K562 (cell line): Measurements from ENCODE around the gene FNDC1. TPM values are rescaled to one million over a fixed set of nuclear protein-coding genes. Genes with fewer than 3 reads are reported as not detected.

Experiments
- ATAC-seq: fragments of 200-7000 bp; cut with Tn5 transposase; 3 replicates; pipeline ENCODE4 v1.9.1; 2020; ENCODE audit warnings: moderate library complexity
- BruUV-seq: library from RNA; stranded (reverse); fragments of 400-500 nt; replicated peaks from 2 replicates; lab custom pipeline; 2021; lab: Mats Ljungman, UMichigan
- CTCF ChIA-PET: fragments of 300-600 bp; formaldehyde crosslinking; extraction: SDS; loops from one replicate; lab custom pipeline; 2021; ENCODE audit warnings: low intra/inter-chr PET ratio; lab: Yijun Ruan, JAX
- POLR2A ChIA-PET: fragments of 300-600, 350-650 bp; sonication (Branson Sonifier 250); formaldehyde crosslinking; extraction: SDS; loops from one replicate; lab custom pipeline; 2021; ENCODE audit warnings: antibody characterized with exemption, inconsistent platforms; lab: Yijun Ruan, JAX
- DNase-seq, 4 experiments: peaks; one replicate each; pipeline versions ENCODE4 v3.0.0 to v3.0.0-alpha.2; 2011 to 2018; ENCODE audit warnings: low spot score in 3 of 4, mixed read lengths in 3 of 4; ENCODE audit errors: extremely low read depth in 1 of 4
- FAIRE-seq: peaks from 2 replicates; lab custom pipeline; 2011; peaks lifted over from hg19 to GRCh38; lab: Jason Lieb, UNC
- H2AFZ ChIP-seq: 2 replicates; pipeline ENCODE4 v1.6.0; 2011; ENCODE audit warnings: low read depth, low read length, control low read depth, inconsistent platforms
- H3K27ac ChIP-seq: fragments of 200-600 bp; 3 replicates; pipeline ENCODE4 v1.8.0; 2011; ENCODE audit warnings: low read depth, mild to moderate bottlenecking, control low read depth, inconsistent platforms, low read length, moderate library complexity, mixed read lengths; ENCODE audit errors: extremely low read depth
- H3K27me3 ChIP-seq, 2 experiments: fragments of 300-600 bp in 1 of 2; 2 replicates in 1 of 2; 3 replicates in 1 of 2; pipeline versions ENCODE4 v1.6.0 to v1.8.0; 2011; ENCODE audit warnings: inconsistent platforms in 2 of 2, low read length in 2 of 2, mild to moderate bottlenecking in 1 of 2, mixed read lengths in 1 of 2, moderate library complexity in 1 of 2; ENCODE audit not compliant: control insufficient read depth in 2 of 2, insufficient read depth in 2 of 2
- H3K36me3 ChIP-seq: fragments of 300-600 bp; 3 replicates; pipeline ENCODE4 v1.8.0; 2011; ENCODE audit warnings: mild to moderate bottlenecking, low read length, inconsistent platforms; ENCODE audit not compliant: control insufficient read depth, insufficient read depth
- H3K4me1 ChIP-seq, 2 experiments: fragments of 200-600 bp in 1 of 2; replicated peaks in 1 of 2; 2 replicates in 1 of 2; 3 replicates in 1 of 2; pipeline versions ENCODE4 v1.5.1 to v1.8.0; 2011; ENCODE audit warnings: inconsistent platforms in 2 of 2, low read length in 2 of 2, mild to moderate bottlenecking in 1 of 2, mixed read lengths in 1 of 2, moderate library complexity in 1 of 2; ENCODE audit not compliant: control insufficient read depth in 2 of 2, insufficient read depth in 2 of 2
- H3K4me2 ChIP-seq: 2 replicates; pipeline ENCODE4 v1.6.1; 2011; ENCODE audit warnings: low read length, control low read depth, inconsistent platforms, mixed read lengths; ENCODE audit not compliant: insufficient read depth
- H3K4me3 ChIP-seq: fragments of 200-600 bp; sonication (generic), shearing (Covaris generic); 2 replicates; pipeline ENCODE4 v1.5.1; 2016; ENCODE audit warnings: control low read depth, inconsistent platforms
- H3K79me2 ChIP-seq: fragments of 200-600 bp; 3 replicates; pipeline ENCODE4 v1.8.0; 2011; ENCODE audit warnings: low read length, inconsistent platforms; ENCODE audit not compliant: control insufficient read depth, insufficient read depth
- H3K9ac ChIP-seq, 2 experiments: 2 replicates each; pipeline versions ENCODE4 v1.6.0 to v1.6.1; 2011; ENCODE audit warnings: low read depth in 2 of 2, low read length in 2 of 2, control low read depth in 1 of 2, inconsistent platforms in 1 of 2, mild to moderate bottlenecking in 1 of 2, mixed read lengths in 1 of 2; ENCODE audit not compliant: insufficient read depth in 1 of 2
- H3K9me1 ChIP-seq: one replicate; pipeline ENCODE4 v1.6.0; 2011; ENCODE audit warnings: inconsistent platforms, mild to moderate bottlenecking, low read length, moderate library complexity; ENCODE audit not compliant: control insufficient read depth, insufficient read depth
- H3K9me3 ChIP-seq: replicated peaks from 2 replicates; pipeline ENCODE4 v1.5.1; 2011; ENCODE audit warnings: low read depth, low read length, inconsistent platforms; ENCODE audit not compliant: control insufficient read depth, insufficient read depth
- H4K20me1 ChIP-seq: replicated peaks from 2 replicates; pipeline ENCODE4 v1.6.1; 2011; ENCODE audit warnings: low read length, inconsistent platforms, mixed read lengths; ENCODE audit not compliant: control insufficient read depth, insufficient read depth
- ARNT ChIP-seq, 2 experiments: fragments of 450-650 bp; IDR thresholded peaks; 2 replicates each; pipeline ENCODE4 v1.6.1; 2016; ENCODE audit warnings: mild to moderate bottlenecking in 1 of 2
- FOXA3 ChIP-seq, 2 experiments: fragments of 450-650 bp in 1 of 2; sonication (generic) in 1 of 2; formaldehyde crosslinking; IDR thresholded peaks in 1 of 2; conservative IDR thresholded peaks in 1 of 2; 2 replicates each; pipeline versions ENCODE4 v1.4.0 to v1.8.0; 2020 to 2022; ENCODE audit warnings: mild to moderate bottlenecking in 2 of 2, missing genetic modification reagents in 1 of 2
- FOXK1 ChIP-seq: sonication (generic); formaldehyde crosslinking; IDR thresholded peaks from 2 replicates; pipeline ENCODE4 v1.8.0; 2022; ENCODE audit warnings: missing genetic modification reagents, mild to moderate bottlenecking, borderline replicate concordance
- FOXM1 ChIP-seq, 2 experiments: fragments of 450-650 bp in 1 of 2; sonication (generic) in 1 of 2; formaldehyde crosslinking in 1 of 2; IDR thresholded peaks; 2 replicates each; pipeline versions ENCODE4 v1.6.1 to v1.9.0; 2017 to 2022; ENCODE audit warnings: low read depth in 2 of 2, mild to moderate bottlenecking in 2 of 2, missing genetic modification reagents in 1 of 2, moderate library complexity in 1 of 2
- IRF2 ChIP-seq: sonication (generic); formaldehyde crosslinking; IDR thresholded peaks from 2 replicates; pipeline ENCODE4 v1.8.1; 2022; ENCODE audit warnings: mild to moderate bottlenecking, missing genetic modification reagents
- KLF16 ChIP-seq: IDR thresholded peaks from 2 replicates; pipeline ENCODE4 v1.6.1; 2016; ENCODE audit warnings: antibody characterized with exemption
- MYC ChIP-seq, 2 experiments: fragments of 250-450 bp in 1 of 2; sonication (Bioruptor Pico) in 1 of 2; IDR thresholded peaks; 2 replicates each; pipeline versions ENCODE4 v1.5.1 to v1.6.1; 2012 to 2021; ENCODE audit warnings: low read depth in 2 of 2, borderline replicate concordance in 1 of 2, improper control_type of control experiment in 1 of 2, low read length in 1 of 2, mild to moderate bottlenecking in 1 of 2, moderate library complexity in 1 of 2
- NR1H2 ChIP-seq: sonication (generic); formaldehyde crosslinking; IDR thresholded peaks from 2 replicates; pipeline ENCODE4 v1.4.0; 2020; ENCODE audit warnings: mild to moderate bottlenecking, missing genetic modification reagents
- PURB ChIP-seq: sonication (generic); formaldehyde crosslinking; IDR thresholded peaks from 2 replicates; pipeline ENCODE4 v1.9.0; 2021; ENCODE audit warnings: low read depth, mild to moderate bottlenecking, missing genetic modification reagents
- RAD21 ChIP-seq, 2 experiments: fragments of 250-450 bp in 1 of 2; fragments of 450-650 bp in 1 of 2; sonication (Bioruptor Pico) in 1 of 2; formaldehyde crosslinking in 1 of 2; IDR thresholded peaks in 1 of 2; conservative IDR thresholded peaks in 1 of 2; 2 replicates each; pipeline versions ENCODE4 v1.4.0 to v1.8.0; 2020 to 2022; ENCODE audit warnings: mild to moderate bottlenecking in 2 of 2, moderate library complexity in 1 of 2
- RB1 ChIP-seq: fragments of 450-650 bp; IDR thresholded peaks from 2 replicates; pipeline ENCODE4 v1.6.1; 2017; ENCODE audit warnings: low read depth, mild to moderate bottlenecking
- SMC3 ChIP-seq: conservative IDR thresholded peaks from 2 replicates; pipeline ENCODE4 v1.6.1; 2011; ENCODE audit warnings: low read depth, low read length, improper control_type of control experiment; ENCODE audit not compliant: insufficient read depth
- XRCC3 ChIP-seq: fragments of 450-650 bp; IDR thresholded peaks from 2 replicates; pipeline ENCODE4 v1.6.1; 2017; ENCODE audit warnings: mild to moderate bottlenecking, moderate library complexity
- ZKSCAN1 ChIP-seq: fragments of 150-350 bp; IDR thresholded peaks from 2 replicates; pipeline ENCODE4 v1.6.1; 2016; ENCODE audit warnings: low read depth, low read length
- WGBS: fragments of 100-300 bp; shearing (Covaris generic); methylation state at CpG from one replicate; pipeline ENCODE4 v1.1.6; 2016; ENCODE audit warnings: low coverage, mixed read lengths; ENCODE audit not compliant: insufficient coverage; ENCODE audit errors: missing lambda C conversion rate; 5-methylcytosine and 5-hydroxymethylcytosine counted together
- in situ Hi-C: fragments of 300-500 bp; cut with MboI; formaldehyde crosslinking; loops from 4 replicates; pipeline ENCODE4 v1.15.0; 2018; ENCODE audit warnings: inconsistent platforms, mixed read lengths
- intact Hi-C: fragments of 100-400 bp; cut with micrococcal nuclease; formaldehyde crosslinking; loops from 2 replicates; pipeline ENCODE4 v1.14.2; 2022
- polyA plus RNA-seq, 8 experiments: library from polyadenylated mRNA; depleted of rRNA in 4 of 8; stranded (reverse) in 5 of 8; unstranded in 3 of 8; fragments of >200 nt; fragmentation: Nextera tagmentation in 2 of 8; fragmentation: Illumina TruSeq in 1 of 8; extraction: Ambion mirVana in 2 of 8; extraction: Trizol in 1 of 8; gene quantifications; 2 replicates each; pipeline versions ENCODE4 v1.2.1 to v1.2.3, GENCODE V29; 2011 to 2014; ENCODE audit warnings: inconsistent platforms in 1 of 8, missing spikeins in 1 of 8
- total RNA-seq, 7 experiments: library from RNA; depleted of rRNA in 6 of 7; stranded (reverse); fragments of >200 nt in 6 of 7; fragmentation: Illumina TruSeq in 2 of 7; extraction: Trizol in 2 of 7; gene quantifications; 2 replicates each; pipeline versions ENCODE4 v1.2.1 to v1.2.3, GENCODE V29; 2011 to 2021; ENCODE audit warnings: low replicate concordance in 1 of 7
- TF ChIP-seq, protein P1 (sequence below), 2 experiments: fragments of 250-450 bp in 1 of 2; fragments of 450-650 bp in 1 of 2; sonication (Bioruptor Pico) in 1 of 2; IDR thresholded peaks; 2 replicates each; pipeline versions ENCODE4 v1.6.1 to v1.8.0; 2016 to 2021; ENCODE audit warnings: mild to moderate bottlenecking in 2 of 2, moderate library complexity in 2 of 2, missing compliant biosample characterization in 1 of 2, missing genetic modification characterization in 1 of 2

Gene FNDC1
- total and polyA plus RNA-seq, 9 of the 15 experiments (the other 6 are each of a cell fraction or from before 2014, with no cell fraction given): not detected

GRCh38 chr6:159149641-159150040, 19.6 kb upstream of the FNDC1 start:
- in situ Hi-C loops: no loop called here
- POLR2A ChIA-PET: no interaction called here
- no peak for FAIRE-seq

GRCh38 chr6:159151266-159151855, 17.8 kb upstream of the FNDC1 start:
- H3K4me2 ChIP-seq: no peak overlapping the region
- no peaks in the 10 kb centered on the region for H3K79me2 ChIP-seq
- H3K36me3 ChIP-seq: no peaks in the 10 kb centered on the region
- peaks cover 21 to 22% of the 10 kb centered on the region in 2 experiments; a peak in 4 of 5 replicates for H3K27me3 ChIP-seq
- DNase-seq (peak; percentile 72 to 83 (median 76)), FAIRE-seq (peak; percentile 95), ATAC-seq (peak; percentile 88)
- H3K9ac ChIP-seq: no peak overlapping the region
- intact Hi-C loops: no loop called here
- 3% methylated on average over 7 of the region's 7 CpGs for WGBS
- ChIA-PET CTCF (interaction anchor here (0.6 kb wide), 1 partner anchor 143 kb away, joined by 3 read pairs; no protein-coding TSS in a partner anchor), POLR2A (no interaction called here)
- in situ Hi-C loops: no loop called here
- no peaks in the 10 kb centered on the region for H3K9me3 ChIP-seq
- H3K27ac ChIP-seq: no peak overlapping the region
- H2AFZ ChIP-seq: peak overlapping the region; percentile 41; the same call in 1 of the 2 replicates
- no peaks in the 10 kb centered on the region; the same call in 1 of the 2 replicates for H4K20me1 ChIP-seq
- H3K4me3 ChIP-seq: no peak overlapping the region
- H3K9me1 ChIP-seq: no peaks in the 10 kb centered on the region
- BruUV-seq: no TSS peak
- H3K4me1 ChIP-seq: no peaks in the 10 kb centered on the region
- TF ChIP-seq NR1H2 (CRISPR knock-in tag): no peak
- peak; percentile 46 for TF ChIP-seq SMC3
- 0 out of 2 replicates have a peak, but pooled peaks have one; percentile 9 for TF ChIP-seq KLF16
- 0 out of 2 replicates have a peak, but pooled peaks have one; percentile 23 for TF ChIP-seq RB1
- no peak for TF ChIP-seq FOXM1 (IDR thresholded peaks at IDR 0.05; ENCODE audit: low read depth)
- no peak for TF ChIP-seq FOXM1 (CRISPR knock-in tag; IDR thresholded peaks at IDR 0.05; ENCODE audit: low read depth)
- no peak for TF ChIP-seq ZKSCAN1
- TF ChIP-seq RAD21 (CRISPR knock-in tag; conservative IDR thresholded peaks at IDR 0.05 in 1 of 2, IDR thresholded peaks at IDR 0.05 in 1 of 2): peak in 1 of 2 experiments; percentile 38; a peak in 3 of 4 replicates
- no peak for TF ChIP-seq ARNT (IDR thresholded peaks at IDR 0.05)
- TF ChIP-seq FOXA3 (CRISPR knock-in tag; conservative IDR thresholded peaks at IDR 0.05 in 1 of 2, IDR thresholded peaks at IDR 0.05 in 1 of 2): 0 out of 4 replicates have a peak, but pooled peaks of 1 of the 2 experiments have one; percentile 9
- TF ChIP-seq MYC (IDR thresholded peaks at IDR 0.05; ENCODE audit: low read depth, low read length): peak; percentile 58; the same call in 1 of the 2 replicates
- TF ChIP-seq MYC (CRISPR knock-in tag; IDR thresholded peaks at IDR 0.05; ENCODE audit: borderline replicate concordance, low read depth): no peak
- no peak for TF ChIP-seq XRCC3

More at GRCh38 chr6:159149641-159150040, 19.6 kb upstream of the FNDC1 start:
- H2AFZ ChIP-seq: no peak overlapping the region
- H3K4me3 ChIP-seq: no peak overlapping the region
- H3K9me3 ChIP-seq: no peaks in the 10 kb centered on the region
- under 1% methylated on average over 8 of the region's 8 CpGs for WGBS
- H3K27me3 ChIP-seq: peaks cover 22 to 26% of the 10 kb centered on the region in 2 experiments; a peak in 4 of 5 replicates
- no TSS peak for BruUV-seq
- H3K79me2 ChIP-seq: no peaks in the 10 kb centered on the region
- no peak for ATAC-seq
- H3K9me1 ChIP-seq: no peaks in the 10 kb centered on the region
- no peaks in the 10 kb centered on the region; the same call in 1 of the 2 replicates for H4K20me1 ChIP-seq
- DNase-seq: no peak
- no peaks in the 10 kb centered on the region for H3K4me1 ChIP-seq
- H3K36me3 ChIP-seq: no peaks in the 10 kb centered on the region
- intact Hi-C loops: no loop called here
- TF ChIP-seq, protein P1, sequence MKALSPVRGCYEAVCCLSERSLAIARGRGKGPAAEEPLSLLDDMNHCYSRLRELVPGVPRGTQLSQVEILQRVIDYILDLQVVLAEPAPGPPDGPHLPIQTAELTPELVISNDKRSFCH (CRISPR knock-in tag; IDR thresholded peaks at IDR 0.05): no peak
- TF ChIP-seq, protein P1 (tag; IDR thresholded peaks at IDR 0.05): no peak
- no peak for TF ChIP-seq PURB
- no peak for TF ChIP-seq IRF2 (CRISPR knock-in tag)
- TF ChIP-seq FOXK1 (CRISPR knock-in tag): no peak
- no peak overlapping the region for H3K27ac ChIP-seq
- CTCF ChIA-PET: no interaction called here
- H3K9ac ChIP-seq: no peak overlapping the region
- no peak overlapping the region for H3K4me2 ChIP-seq
